Fibroblast of lung (primary cell): ENCODE measurements around the gene PIK3C2A.

Source experiments
- CTCF ChIP-seq, 2 donors: IDR thresholded peaks in 1 of 2; conservative IDR thresholded peaks in 1 of 2; 1 replicate in 1 of 2; 2 replicates in 1 of 2; pipeline ENCODE4 v1.5.1; 2011 to 2012; ENCODE audit warnings: low read length in 2 of 2, control low read depth in 1 of 2, inconsistent platforms in 1 of 2, low read depth in 1 of 2, mild to moderate bottlenecking in 1 of 2
- EZH2 ChIP-seq: IDR thresholded peaks from 2 replicates; pipeline ENCODE4 v1.5.1; 2012; ENCODE audit warnings: low read length, control low read depth, mild to moderate bottlenecking; ENCODE audit errors: missing control alignments

GRCh38 chr11:17211286-17211685 lies 3.5 kb upstream of the PIK3C2A start:
- TF ChIP-seq EZH2, result no peak
- no peak for TF ChIP-seq CTCF (conservative IDR thresholded peaks at IDR 0.05 in 1 of 2, IDR thresholded peaks at IDR 0.05 in 1 of 2; ENCODE audit: low read depth in 1 of 2, low read length in 2 of 2)
